DMS153 (cell line): ENCODE measurements around the gene ZBTB47.

ENCODE experiments used
- DNase-seq: peaks from one replicate; lab custom pipeline; 2025; lab: John Stamatoyannopoulos, UW

The ZBTB47 gene

DNA sequence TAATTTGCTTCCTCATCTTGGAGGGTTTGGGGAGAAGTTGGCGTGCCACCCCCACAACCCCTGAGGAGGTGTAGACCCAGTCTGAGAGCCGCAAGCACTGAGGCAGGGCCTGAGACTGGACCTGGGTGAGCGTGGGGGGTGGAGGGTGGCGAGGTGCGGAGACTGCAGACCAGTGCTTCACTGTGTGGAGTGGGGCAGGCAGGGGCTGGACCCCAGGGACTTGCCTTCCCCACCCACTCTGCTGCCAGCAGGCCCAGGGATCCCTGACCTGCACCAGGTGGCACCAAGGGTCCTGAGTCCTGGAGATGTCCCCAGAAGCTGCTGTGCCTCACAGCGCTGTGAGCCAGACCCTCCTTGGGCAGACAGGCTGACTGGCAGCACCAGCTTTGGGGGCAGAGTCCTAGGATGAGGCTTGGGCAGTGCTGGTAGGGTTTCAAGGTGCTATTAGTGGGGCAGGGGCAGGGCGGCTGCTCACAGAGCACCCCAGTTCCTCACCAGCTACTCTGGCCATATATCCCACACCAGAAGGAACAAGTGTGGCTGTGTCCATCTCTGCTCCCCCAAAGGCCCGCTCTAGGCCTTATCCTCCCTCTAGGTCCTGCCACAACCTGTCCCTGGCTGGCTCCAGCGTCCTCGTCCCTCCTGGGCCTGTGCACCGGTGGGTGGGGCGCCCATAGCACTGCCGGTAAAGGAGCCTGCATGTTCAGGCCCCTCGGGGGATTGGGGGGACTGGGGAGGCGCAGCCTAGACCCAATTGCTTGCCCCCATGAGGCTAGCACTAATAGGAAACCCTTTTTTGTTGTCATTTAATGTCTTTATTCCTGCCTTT lies 11.8 kb downstream of the ZBTB47 start:
- no peak for DNase-seq

DNA sequence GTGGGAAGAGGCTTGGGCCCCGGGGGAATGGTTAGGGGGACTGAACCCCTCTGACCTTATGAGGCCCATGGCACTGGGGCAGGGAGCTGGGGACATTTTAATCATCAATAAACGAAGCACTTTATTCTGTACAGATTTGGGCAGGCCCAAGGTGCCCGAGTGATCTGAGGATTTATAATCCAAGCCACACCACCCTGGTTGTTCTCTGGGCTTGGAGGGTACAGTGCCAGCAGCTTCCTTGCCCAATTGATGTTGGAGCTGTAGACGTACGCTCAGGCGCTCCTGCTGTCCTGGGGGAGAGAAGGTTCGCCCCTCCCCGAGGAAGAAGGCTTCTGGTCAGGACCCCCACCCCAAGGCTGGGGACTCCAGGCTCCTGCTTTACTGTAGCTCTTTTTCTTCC lies 12.5 kb downstream of the ZBTB47 start:
- no peak for DNase-seq

DNA sequence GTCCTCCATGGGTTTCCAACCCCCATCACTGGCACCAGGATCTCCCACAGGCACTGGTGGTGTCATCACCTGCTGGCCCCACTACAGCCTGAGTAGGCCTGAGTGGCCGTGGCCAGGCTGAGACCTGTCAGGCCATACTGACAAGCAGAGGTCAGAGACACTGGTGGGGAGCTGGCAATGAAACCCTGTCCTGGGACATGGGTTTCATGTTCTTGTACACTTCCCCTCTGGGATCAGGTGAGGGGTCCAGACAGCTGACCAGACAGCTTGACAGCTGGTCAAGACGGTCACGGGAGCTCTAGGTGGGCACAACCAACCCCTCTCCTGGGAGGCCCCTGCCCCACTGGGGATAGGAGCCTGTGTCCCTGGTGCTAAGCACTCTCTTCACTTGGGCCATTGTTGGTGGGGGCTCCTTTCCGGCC lies 13.1 kb downstream of the ZBTB47 start:
- DNase-seq: no peak

DNA sequence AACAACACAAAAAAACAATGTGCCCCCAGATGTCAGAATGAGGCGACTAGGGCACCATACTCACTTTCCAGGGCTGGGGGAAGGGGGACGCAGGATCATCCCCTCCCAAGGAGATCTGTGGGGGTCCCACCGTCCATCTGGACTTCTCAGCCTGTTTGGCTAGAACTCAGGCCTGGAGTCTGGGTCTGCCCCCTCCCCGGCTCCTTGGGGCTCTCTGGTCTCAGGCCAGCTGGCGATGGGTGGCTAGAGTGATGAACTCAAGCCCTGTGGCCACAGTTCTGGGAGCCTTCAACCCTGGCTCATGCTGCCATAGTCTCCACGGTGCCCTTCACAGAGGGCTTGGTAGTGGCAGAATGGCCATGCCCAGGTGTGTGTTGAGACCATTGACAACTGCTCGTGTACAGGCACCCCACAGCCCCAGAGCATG lies 13.6 kb downstream of the ZBTB47 start:
- no peak for DNase-seq

DNA sequence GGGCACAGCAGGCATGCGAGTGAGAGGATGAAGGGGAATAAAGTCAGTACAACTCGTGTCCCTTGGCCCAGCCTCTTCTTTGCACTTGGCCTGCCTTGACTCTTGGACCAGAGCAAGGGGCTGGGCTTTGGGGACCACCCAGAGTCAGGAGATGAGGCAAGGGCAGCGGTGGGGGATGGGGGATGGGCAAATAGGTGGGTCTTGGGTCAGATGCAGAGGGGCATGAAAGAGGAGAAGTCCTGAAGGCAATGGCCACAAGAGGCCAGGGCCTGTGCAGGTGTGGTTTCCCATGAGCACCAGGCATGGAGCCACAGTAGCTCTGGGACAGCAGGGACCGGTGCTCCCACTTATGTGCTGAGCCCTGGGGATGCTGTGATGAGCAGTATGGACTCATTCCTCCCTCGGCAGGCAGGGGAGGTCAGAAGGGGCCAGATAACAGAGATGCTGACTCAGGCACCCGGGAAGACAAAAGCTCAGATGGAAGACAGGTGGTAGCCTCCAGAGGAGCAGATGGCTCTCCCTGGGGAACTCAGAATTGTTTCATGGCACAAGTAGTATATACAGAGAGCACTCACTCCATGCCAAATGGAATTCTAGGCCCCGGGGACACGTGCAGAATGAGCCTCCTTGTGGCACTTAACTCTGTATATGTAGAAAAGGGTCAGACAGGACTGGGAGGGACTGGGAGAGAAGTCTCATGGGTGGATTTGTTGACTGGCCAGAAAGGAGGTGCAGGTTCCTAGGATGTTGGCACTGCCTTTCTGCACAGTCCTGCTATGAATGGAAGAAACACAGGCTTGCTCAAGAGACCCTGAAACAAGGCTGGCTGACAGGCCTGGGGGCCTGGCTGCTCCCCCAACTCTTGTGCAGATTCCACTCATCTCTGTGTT lies 14.3 kb downstream of the ZBTB47 start:
- DNase-seq: no peak

DNA sequence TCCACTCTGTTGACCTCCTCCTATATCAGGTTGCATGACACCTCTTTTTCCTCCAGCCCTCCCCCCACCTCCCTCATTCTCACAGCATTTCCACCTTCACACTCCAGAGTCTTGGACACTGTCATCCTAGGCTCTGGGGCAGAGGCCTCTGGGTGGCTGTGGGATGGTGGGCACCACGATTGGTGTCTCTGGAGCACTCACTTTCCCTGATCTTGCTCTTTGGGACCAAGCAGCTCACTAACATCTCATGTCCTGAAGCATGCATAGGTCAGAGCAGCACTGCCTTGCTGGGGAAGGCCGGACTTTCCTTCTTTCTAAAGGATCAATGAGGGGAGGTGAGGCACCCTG lies 14.9 kb downstream of the ZBTB47 start:
- DNase-seq: no peak

DNA sequence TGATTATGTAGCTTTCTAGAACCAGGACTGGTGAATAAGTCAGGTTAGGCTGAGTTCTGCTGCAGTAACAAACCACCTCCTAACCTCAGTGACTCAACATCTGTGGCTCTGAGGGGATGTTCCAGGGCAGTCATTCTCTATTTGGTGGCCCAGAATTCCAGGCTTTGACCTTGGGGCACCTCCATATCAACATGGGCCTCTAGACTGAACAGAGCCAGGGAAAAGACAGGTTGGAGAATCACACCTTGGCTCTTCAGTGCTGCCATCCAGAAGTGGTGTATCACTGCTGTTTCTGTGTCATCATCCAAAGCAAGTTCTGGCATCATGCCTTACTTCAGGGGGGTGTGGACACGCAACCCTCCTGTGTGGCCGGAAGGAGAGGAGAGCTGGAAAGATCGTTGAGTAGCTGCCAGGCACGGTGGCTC lies 15.3 kb downstream of the ZBTB47 start:
- no peak for DNase-seq

DNA sequence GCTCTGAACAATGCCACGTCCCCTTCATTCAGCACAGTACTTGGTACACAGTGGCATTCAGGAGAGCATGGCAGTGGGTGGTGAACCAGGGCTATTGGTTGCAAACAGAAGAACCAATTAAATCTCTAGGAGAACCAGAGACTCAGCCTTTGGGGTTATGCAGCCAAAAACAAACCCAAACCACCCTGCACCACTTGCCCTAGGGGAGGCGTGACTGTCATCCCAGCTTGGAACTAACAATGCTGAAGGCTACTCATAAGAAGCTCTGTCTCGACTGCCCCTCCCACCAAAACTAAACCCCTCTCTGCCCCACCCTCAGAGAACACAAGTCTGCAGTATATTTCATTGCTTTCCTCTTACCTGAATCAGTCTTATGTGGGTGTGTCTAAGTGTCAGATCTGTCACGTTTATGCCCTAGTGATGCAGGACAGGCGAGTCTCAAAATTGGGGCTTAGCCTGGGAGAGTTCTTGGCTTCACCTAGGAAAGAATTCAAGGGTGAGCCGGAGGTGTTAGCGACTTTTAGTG lies 16.6 kb downstream of the ZBTB47 start:
- DNase-seq: no peak

DNA sequence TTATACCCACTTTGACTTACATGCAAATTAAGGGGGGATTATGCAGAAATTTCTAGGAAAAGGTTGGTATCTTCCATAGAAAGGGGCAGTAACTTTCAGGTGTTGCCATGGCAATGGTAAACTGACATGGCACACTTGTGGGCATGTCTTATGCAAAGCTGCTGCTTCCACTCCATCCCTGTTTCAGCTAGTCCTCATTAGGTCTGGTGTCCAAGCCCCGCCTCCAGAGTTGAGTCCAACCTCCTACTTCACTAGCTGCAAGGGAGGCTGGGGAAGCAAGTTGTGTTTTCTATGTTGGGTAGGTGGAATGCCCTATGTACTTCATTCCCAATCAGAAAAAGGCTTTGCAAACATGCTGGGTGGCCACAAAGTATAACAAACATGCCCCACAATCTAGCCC lies 17.2 kb downstream of the ZBTB47 start:
- no peak for DNase-seq

DNA sequence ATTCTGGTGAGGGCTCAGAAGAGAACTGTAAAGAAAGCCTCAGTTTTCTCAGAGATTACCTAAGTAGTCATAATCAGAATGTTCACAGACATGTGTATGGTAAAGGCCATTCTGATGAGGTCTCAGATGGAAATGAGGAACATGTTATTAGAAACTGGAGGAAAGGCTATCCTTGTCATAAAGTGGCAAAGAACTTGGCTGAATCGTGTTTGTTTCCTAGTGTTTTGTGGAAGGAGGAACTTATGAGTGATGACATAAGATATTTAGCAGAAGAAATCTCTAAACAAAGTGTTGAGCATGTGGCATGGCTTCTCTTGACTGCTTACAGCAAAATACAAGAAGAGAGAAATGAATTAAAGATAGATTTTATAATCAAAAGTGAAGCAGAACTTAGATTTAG lies 19.0 kb downstream of the ZBTB47 start:
- no peak for DNase-seq

DNA sequence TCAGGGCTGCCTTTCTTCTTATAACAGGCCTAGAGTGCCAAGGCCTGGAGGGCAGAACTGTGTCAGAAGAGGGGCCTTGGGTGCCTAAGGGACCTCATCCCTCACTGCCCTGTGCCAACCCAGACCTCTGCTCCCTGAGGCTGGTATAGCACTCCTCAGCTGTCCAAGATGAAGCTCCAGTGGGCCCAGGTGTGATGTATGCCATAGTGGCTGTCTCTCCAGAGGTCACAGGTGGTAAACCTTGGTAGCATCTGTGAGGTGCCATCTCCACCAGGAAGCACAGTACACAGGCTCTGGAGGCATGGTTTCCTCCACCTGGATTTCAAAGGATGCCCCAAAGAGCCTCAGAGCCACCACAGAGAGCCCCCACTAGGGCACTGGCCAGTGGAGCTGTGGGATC lies 19.6 kb downstream of the ZBTB47 start:
- no peak for DNase-seq

DNA sequence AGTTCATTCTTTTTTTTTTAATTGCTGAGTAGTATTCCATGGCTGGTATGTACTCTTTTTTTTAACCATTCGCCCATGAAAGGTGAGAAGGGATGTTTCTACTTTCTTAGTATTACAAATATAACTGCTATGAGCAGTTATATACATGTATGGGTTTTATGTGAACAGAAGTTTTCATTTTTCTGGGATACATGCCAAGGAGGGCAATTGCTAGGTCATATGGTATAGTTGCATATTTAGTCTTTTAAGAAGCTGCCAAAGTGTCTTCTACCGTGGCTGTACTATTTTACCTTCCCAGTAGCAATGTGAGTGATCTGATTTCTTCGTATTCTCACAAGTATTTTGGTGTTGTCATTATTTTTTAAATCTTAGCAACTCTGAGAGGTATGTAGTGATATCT lies 20.6 kb downstream of the ZBTB47 start:
- DNase-seq: no peak

DNA sequence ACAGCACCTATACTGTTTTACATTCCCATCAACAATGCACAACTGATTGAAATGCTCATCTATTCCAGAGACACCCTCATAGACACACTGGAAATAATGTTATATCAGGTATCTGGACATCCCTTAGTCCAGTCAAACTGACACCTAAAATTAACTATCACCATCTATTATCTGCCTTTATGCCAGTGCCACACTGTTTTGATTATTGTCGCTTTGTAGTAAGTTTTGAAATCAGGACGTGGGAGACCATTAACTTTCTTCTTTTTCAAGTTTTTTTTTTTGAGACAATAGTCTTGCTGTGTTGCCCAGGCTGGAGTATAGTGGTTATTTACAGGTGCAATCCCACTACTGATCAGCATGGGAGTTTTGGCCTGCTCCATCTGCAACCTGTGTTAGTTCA lies 22.4 kb downstream of the ZBTB47 start:
- no peak for DNase-seq

DNA sequence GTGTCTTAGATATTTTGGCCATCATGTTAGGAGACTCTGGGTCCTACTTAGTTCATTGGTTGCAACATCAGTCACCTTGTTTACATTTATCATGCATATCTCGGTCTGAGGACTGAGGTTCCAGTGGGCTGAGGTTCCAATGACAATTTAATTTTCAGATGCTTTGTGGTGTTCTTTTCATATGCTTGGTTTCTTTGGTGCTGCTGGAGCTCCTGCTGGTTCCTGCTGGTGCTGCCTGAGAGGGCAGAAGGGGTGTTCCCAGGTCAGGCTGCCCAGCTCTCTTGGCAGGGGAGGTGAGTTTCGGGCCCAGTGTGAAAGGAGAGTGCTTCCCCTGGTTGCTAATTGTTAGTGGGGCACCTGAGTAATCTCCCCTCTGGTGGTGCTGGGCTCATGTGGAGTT lies 24.9 kb downstream of the ZBTB47 start:
- DNase-seq: no peak

DNA sequence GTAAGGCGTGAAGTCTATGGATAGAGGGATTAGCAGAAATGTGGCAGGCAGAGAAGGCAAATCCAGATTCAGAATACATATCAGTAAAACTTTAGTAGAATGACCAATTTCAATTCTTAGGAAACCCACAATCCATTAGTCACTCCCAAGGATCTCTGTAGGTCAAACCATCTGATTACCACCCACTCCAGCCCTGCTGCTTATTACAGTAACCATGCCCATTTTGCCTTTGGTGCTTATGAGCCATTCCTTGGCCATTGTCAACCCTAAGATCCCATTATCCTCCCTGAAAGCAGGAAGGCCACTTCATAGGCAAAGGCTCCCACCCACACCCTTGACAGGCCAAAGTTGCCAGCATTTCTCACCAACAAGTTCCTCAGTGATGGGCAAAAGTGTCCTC lies 26.8 kb downstream of the ZBTB47 start:
- no peak for DNase-seq

DNA sequence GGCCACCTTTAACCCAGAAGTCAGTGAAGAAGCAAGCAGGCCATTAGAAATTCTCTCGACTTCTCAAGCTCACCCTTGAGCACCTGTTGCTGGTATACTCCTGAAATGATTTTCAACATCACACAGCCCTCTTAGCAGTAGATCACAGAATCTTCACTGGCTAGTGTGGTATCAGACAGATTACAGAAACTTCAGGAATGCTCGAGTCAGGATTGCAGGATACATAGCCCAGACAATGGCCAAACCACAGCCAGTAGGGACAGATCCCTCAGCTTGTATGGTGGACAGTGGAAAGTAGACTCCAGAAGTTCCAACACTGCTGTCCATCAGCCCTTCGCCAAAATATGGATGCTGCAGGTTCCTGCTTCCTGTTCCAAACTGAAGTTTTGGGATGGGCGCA lies 27.3 kb downstream of the ZBTB47 start:
- no peak for DNase-seq

DNA sequence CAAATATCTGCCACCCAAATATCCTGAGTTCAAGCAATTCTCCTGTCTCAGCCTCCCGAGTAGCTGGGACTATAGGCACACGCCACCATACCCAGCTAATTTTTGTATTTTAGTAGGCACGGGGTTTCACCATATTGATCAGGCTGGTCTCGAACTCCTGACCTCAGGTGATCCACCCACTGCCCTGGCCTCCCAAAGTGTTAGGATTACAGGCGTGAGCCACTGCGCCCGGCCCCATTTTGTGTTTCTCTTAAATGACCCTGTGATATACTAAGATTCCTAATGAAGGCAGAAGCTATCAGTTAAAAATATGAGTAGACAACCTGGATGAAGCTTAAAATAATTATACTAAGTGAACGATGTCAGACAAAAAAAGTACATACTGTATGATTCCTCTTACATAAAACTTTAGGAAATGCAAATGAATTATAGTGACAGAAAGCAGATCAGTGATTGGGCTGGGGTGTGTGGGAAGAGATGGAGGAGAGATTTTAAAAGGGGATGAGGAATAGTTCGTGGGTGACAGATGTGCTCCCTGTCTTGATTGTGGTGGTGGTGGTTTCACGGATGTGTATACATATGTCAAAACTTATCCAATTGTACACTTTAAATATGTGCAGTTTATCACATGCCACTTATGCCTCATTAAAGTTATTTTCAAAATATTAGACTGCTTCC lies 28.0 kb downstream of the ZBTB47 start:
- no peak for DNase-seq

DNA sequence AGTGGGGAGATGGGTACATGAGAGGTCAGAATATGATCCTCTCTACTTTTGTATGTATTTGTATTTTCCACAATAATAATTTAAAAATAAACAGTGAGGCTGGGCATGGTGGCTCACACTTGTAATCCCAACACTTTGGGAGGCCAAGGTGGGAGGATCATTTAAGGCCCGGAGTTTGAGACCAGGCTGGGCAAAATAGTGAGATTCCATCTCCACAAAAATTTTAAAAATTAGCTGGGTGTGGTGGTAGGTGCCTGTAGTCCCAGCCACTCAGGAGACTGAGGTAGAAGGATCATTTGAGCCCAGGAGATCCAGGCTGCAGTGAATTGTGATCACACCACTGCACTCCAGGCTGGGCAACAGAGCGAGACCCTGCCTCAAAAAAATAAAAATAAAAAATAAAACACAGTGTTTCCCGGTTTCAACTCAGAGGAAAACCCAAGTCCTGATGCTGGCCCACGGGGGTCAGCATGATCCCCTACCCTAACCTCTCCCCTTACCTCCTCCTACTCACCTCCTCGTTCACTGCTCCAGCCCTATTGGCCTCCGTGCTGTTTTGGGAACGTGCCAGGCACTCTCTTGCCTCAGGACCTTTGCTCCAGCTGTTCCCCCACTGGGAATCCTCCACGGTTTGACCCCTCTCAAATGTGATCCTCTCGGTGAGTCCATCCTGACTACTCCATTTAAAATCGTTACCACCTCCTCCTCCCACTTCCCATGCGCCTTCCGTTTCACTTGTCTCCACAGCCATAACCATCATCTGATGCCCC lies 29.0 kb downstream of the ZBTB47 start:
- no peak for DNase-seq

DNA sequence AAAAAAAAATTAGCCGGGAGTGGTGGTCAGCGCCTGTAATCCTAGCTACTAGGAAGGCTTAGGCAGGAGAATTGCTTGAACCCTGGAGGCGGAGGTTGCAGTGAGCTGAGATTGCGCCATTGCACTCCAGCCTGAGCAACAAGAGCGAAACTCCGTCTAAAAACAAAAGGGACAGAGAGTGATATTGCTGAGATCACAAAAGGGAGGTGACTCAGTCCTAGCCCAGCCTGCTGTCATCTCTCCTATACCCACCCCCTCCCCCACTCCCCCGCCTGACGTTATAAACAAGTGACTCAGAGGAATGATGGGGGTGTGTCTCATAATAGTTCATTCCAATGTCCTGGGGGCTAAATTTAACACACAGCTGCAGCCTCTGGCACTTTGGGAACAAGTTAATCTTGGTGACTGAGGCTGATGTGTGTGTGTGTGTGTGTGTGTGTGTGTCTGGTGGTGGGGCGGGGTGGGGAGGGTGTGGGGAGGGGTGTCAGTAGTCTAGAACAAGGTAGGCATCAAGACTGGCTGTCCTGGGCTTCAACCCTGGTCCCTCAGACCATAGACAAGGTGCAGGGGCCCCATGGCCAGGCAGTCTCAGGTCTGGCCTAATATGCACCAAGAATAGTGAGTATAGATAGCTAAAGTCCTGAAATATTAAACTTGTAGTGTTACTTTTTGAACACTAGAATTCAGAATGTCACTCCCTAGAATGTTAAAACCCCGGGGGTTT lies 30.5 kb downstream of the ZBTB47 start:
- DNase-seq: no peak

DNA sequence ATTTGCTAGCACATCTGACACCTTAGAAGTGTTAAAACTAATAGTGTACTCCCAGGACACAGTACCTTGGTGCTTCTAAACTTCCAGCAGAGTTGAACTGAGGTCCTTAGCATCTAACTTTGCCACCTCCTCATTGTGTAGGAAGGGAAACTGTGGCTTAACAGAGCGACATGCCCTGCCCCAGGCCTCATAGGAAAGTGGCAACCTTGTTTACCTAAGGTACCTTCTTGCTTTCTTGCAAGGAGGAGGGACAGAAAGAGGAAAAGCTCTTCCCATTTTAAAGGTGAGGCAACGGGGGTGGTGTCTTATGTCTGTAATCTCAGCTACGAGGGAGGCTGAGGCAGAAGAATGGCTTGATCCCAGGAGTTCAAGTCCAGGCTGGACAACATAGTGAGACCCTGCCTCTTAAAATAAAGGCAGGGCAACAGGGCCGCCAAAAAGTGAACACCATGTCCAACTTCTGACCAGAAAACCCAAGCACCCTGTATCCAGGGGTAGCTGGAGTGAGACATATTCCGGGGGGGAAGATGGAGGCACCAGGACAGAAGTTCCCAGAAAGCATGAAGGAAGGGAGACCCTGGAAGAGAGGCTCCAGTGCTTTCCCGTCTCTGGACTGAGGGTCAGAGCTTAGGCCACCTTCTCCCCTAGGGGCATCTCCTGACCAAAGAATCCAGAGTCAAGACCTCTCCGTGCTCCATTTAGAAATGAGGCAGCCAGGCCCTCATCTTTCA lies 31.3 kb downstream of the ZBTB47 start:
- DNase-seq: no peak
